NK-92 (cell line): Measurements from ENCODE around the gene DNM1.
A peak's percentile ranks its signal among the peaks of the same experiment; 100 is the strongest.

Source experiments
- DNase-seq: peaks from one replicate; lab custom pipeline; 2025; ENCODE audit not compliant: unreplicated experiment; lab: John Stamatoyannopoulos, UW

DNM1 gene

DNA sequence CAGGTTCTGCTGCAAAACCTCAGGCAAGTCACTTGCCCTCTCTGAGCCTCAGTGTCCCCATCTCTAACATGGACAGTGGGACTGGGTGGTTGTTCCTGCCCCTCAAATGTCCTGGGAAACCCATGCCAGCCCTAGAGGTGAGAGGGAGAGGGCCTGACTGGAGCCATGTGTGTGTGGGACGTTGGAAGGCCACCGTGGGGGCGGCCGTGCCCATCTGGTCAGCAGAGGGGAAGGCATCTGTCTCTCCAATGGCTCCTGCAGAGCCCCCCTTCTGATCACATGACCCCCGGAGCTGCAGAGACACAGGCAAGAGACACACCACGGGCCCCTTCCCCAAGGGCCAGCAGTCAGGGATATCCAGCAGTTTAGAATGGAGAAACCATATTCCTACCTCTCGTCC, 1.7 kb downstream of the DNM1 start:
- no peak for DNase-seq

DNA sequence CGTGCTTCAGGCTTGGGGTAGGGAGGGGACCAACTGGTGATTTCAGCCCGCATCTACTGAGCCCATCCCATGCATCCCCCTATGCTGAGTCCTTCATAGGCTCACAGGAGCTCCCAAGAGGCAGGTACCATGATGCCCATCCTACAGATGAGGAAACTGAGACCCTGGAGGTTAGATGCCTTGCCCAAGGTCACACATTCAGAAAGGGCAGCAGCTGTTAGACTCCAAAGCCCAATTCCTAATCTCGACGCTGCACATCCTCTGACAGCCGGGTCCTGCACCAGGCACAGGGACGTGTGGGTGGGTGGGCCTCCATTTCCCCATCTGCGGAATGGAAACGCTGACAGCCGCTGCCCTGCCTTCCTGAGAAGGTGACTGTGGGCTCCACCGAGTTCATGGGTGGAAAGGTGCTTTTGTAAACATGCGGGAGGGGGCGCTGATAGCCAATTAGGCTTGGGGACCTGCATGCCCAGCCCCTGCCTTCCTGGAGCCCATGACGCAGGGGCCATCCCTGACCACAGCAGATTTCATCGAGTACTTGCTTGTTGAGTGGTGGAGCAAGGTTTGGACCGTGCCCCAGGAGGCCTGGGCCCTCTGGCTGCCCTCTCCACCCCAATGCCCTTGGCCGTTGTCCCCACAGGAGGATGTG, 2.2 kb downstream of the DNM1 start:
- DNase-seq: no peak

DNA sequence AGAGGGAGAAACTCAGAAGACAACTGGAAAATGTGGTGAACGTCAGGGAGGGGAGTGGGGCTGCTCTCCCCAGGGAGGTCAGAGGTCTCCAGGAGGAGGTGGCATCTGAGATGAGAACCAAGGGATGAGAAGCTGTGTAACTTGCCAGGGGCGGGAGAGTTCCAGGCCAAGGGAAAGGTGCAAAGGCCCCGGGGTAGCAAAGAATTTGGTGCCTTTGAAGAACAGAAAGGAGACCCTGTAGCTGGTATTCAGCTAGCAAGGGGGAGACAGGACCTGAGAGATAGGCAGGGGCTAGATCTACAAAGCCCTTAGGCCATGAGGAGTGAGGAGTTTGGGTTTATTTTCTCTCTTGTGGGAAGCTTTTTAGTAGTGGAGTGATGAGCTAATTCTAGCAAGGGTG, 3.3 kb downstream of the DNM1 start:
- no peak for DNase-seq

DNA sequence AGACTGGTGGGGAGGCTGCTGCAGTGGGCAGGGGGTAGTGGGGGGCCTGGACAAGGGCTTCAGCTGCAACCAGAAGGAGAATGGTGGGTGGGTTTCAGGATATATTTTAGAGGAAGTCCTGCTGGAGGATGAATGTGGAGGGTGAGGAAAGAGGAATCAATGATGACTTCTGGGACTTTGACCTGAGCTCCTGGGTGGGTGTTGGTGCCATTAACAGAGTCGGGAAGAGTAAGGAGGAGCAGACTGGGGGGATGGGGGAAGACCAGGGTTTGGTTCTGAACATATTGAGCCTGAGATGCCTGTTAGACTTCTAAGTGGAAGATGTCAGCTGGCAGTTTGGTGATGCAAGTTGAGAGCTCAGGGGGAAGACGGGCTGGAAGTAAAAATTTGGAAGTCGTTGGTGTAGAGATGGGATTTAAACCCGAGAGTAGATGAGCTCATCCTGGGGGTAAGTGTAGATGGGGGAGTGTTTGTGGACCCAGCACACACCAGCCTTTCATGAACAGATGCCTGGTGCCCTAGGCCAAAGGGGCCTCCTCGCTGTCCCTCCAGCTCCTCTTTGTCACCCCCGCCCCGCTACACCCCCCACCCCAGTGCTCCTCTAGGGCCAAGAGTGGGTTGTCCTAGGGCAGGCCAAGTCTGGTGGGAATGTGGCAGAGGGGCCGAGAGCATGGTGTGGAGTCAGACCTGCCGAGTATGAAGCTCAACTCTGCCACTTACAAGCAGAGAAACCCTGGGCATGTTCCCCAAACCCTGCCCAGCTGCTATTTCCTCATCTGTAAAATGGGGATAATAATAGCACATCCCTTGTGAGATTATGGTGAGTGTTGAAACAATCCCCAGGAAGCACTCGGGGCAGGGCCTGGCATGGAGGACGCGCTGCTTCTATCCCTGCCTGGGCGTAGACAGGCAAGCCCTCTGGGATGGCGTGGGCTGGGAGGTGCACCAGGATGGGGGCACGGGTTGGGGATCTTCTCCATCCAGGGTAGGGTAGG, 4.0 kb downstream of the DNM1 start:
- no peak for DNase-seq

DNA sequence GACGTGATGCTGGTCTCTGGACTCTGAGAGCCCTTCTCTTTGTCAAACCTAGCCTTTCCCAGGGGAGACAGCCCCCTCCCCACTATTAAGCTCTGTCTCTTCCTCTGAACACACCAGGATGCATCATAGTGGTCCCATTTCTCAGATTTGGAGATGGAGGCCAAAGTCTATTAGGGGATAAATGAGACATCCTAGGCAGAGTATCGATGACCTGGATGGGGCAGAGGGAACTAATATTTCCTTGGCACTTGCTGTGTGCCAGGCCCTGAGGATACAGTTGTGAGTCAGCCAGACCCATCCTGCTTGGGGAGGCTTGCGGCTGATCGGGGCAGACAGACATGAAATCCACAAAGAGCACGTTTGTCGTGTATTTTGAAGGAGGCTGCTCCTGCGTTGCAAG, 5.2 kb downstream of the DNM1 start:
- DNase-seq: no peak

DNA sequence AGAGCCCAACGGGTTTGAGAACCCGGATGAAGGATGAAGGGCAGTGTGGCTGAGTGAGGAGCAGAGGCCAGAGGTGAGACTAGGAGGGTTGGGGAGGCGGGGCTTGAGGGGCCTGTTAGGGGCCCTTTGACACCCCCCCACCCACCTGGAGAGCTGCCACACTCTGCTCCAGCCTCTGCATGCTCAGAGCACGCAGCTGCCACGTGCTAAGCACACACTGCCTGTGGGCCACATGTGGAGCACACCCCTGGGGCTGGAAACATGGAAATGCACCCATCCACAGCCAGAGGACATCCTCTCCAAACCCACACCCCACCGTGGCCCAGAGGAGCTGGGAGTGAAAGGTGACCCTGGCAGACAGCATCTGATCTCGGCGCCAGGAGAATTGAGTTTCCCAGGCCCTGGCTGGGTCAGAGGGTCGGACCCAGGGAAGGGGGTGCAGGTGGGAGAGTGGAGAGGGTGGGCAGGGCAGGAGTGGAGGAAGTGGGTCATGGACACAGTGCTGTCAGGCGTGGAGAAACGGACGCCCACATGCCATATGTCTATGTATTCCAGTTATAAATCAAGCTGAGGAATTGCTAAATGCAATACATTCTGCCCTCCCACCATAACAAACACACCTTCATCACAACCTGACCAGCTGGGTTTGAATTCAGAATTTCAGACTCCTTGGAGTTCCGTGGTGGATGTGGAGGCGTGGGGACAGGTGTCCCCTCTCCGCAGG, 5.9 kb downstream of the DNM1 start:
- DNase-seq: no peak

DNA sequence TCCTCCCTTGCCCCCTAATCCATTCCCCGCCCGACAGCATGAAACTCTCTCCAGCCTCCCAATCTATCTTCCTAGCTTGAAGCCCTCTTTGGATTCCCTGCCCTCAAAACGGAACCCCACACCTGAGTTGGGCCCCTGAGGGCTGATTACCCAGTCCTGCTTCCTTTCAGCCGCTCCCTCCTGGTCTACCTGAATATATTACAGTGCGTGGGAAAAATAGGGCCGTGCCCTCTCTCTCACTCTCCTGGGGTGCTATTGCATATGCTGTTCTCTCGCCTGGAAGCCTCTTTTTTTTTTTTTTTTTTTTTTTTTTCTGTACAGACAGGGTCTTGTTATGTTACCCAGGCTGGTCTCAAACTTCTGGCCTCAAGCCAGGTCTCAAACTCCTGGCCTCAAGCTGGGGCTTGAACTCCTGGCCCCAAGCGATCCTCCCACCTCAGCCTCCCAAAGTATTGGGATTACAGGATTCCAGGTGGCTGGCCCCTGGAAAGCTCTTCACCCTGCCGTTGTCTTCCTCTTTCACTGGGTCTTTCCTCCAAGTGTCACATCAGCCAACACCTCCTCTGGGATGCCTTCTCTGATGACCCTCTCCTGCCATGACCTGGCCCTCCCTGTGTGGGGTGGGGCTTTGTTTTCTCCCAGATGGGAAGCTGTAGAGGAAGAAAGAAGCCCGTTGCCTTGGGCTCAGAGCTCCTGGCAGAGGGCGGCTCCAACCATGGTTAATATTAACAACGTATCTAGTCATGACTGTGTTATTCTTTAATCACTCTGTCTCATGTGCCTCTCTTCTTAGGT, 8.2 kb downstream of the DNM1 start:
- DNase-seq: no peak

DNA sequence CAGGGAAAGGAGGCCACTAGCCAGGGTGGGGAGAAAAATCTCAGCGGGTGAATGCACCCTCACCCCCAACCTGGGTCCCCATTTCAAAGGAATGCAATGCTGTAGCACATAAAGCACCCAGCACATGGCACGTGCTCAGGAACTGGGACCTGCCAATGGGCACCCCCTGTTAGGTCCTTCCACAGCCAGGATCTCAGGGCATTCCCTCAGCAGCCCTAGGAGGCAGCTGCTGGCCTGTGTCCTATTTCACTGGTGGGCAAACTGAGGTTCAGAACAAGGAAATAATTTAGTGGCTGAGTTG, 8.8 kb downstream of the DNM1 start:
- no peak for DNase-seq

DNA sequence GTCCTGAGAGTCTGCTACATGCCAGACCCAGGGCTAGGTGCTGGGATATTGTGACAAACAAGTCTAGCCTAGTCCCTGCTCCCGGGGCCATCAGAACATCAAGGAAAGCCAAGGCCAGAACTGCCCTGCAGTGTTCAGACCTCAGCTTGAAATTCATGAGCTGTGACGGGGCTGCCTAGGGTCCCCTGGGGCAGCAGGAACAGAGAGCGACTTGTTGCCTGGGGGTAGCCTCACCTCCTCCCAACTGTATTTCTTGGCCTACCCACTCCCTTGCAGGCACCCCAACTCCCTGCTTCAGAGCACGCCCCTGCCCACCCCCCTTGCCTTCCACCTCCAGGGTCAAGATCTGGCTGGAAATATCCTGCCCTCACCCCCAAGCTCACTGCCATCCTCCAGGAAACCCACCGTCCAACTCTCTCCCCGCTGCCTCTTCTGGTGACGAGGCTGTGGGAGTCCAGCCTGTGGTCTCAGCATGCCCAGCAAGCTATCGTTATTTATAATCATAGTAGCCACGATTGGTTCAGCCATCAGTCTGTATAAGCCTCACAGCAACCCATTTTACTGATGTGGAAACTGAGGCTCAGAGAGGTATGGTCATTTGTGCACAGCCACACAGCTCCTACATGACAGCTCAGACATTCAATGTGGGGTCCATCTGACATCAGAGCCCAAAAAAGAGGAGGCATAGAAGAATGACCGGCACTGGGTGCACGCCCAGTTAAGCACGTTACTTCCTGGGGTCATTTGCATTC, 10.7 kb downstream of the DNM1 start:
- no peak for DNase-seq

DNA sequence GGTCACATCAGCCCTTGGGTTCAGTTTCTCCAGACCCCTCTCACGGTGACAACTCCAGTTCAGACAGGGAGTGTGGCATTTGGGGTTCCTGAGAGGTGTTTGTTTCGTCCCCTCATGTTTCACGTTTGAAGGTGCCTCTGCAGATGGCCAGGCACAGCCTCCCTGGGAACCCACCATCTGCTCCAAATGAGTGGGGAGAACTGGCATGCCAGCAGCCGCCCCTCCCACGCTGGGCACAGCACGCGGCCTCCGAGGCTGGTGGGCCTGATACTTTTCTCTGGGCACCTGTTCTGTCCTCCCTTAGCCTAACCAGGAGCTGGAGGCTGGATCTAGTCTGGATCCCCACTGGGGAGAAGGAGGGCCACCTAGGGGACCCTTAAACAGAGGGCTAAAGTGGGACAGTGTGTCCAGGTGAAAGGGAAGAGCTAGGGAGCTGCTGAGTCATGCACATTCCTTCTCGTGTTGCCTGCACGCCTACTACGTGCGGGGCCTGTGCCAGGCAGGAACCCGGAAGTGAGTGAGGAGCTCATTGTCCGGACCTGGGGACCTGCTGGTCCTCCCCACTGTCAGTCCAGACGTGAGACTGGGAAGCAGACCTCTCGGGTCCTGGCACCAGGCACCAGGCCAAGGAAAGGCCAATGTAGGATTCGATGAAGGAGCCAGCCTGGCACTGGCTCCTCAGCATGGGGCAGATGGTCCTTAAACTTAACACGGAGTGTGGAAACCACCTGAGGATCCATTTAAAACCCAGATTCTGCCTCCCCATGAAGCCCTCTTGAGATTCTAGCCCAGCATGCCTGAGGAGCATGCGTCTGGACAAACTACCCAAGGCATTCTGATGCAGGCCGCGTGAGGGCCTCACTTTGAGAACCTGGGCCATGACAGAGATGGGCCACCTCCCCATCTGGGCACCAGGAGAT, 11.7 kb downstream of the DNM1 start:
- no peak for DNase-seq

DNA sequence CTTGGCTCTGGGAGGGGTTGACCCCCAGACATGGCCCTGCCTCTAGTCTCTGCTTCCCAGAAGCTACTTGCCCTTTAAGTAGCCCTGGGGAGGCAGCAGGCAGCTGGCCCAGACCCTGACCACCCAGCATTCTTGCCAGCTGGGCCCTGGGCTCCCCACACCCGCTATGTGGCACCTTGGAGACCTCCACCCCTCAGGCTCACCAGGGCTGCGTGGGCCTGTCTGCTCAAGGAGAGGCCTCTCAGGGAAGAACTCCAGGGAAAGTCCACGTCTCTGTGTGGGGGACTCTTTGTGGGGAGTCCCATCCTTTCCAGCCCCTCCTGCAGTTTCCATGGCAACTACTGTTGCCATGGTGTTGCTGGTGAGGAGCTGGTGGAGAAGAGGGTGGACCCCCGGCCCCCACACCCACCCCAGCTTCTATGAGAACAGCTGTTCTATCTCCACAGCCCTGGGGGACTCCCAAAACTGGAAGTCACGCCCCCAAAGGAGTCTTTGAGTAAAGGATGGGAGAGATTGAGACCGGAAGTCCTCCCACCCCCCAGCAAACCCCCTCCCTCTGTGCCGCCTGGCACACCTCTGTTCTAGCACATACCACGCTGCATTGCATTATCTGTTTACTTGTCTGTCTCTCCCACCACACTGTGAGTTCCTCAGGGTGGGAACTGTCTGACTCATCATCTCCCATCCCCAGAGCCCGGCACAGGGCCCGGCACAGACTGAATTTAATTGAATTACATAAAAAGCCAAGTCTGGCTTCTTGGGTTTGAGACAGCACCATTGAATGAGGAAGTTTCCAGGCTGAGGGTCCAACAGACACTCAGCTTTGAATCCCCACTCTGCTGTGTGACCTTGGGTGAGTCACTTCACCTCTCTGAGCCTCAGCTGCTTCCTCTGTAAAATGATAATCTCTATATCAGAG, 12.6 kb downstream of the DNM1 start:
- no peak for DNase-seq

DNA sequence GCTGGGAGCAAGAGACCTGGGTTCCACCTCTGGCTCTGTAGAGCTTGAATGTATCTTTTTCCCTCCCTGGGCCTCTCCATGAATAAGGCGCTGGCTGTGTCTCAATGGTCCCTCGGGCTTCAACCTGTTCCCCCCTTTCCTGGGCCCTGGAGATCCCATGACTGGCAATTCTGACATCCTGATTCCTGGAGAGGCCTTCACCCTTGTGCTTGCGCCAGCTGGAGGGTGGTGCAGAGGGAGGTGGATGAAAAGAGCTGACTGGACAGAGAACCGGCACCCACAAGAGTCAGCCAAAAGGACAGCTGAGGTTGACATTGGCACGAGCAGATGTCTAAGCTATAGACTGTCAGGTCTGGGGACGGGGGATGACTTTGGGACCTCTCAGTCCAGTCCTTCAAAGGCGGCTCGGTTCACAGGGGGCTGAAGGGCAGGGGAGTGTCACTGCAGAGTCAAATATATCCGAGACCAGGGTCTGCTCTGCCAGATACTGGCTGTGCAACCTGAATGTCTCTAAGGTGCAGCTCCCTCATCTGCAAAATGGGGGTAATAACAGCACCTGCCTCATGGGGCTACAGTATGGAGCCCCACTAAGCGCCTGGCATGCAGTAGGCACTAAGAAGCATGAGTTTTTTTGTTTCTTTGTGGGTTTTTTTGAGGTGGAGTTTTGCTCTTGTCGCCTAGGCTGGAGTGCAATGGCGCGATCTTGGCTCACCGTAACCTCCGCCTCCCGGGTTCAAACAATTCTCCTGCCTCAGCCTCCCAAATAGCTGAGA, 13.8 kb downstream of the DNM1 start:
- DNase-seq: no peak

DNA sequence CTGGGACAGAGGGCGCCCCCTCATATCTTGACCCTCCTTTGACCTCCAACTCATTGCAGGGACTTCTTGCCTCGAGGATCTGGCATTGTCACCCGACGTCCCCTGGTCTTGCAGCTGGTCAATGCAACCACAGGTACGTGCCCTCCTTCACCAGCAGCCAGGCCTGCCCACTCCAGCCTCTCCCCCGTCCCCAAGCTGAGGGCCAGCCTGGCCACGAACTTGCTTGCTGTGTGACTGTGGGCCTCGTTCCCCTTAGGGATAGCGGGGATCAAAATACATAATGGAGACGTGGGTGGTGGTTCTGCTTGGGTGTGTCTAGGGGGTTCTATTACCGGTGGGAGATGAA, 15.0 kb downstream of the DNM1 start:
- DNase-seq: no peak

DNA sequence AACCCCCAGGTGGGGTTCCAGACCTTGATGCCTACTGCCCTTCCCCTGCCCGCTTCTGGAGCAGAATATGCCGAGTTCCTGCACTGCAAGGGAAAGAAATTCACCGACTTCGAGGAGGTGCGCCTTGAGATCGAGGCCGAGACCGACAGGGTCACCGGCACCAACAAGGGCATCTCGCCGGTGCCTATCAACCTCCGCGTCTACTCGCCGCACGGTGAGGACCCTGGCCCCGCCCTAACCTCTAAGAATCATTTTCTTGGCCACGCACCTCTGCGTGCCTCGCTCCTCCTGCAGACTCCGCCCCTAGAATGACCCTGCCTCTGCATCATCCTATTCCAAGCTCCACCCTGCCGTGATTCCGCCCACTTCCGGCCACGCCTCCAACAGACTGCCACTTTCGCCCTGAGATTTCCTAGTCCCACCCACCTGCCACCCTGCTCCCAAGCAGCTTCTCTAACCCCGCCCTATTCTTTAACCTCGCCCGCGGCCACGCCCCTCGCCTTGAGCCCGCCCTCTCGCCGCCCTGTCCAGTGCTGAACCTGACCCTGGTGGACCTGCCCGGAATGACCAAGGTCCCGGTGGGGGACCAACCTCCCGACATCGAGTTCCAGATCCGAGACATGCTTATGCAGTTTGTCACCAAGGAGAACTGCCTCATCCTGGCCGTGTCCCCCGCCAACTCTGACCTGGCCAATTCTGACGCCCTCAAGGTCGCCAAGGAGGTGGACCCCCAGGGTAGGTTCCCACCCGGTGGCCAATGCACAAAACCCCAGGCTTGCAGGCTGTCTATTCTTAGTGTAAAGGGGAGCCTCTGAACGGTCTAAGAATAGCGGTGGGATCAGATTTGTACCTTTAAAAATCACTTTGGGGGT, 15.6 kb downstream of the DNM1 start:
- DNase-seq: peak; percentile 42

DNA sequence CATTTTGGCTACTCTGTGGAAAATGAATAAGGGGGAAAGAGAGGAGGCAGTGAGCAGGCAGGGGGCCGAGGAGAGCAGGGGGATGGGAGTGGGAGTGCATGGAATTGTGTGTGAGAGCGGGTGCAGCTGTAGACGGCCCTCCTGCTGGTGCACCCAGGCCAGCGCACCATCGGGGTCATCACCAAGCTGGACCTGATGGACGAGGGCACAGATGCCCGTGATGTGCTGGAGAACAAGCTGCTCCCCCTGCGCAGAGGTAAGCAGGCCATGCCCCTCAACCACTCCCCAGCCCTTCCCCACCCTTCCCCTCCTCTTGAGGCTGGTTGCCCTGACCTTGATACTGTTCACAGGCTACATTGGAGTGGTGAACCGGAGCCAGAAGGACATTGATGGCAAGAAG, 16.7 kb downstream of the DNM1 start:
- DNase-seq: no peak

DNA sequence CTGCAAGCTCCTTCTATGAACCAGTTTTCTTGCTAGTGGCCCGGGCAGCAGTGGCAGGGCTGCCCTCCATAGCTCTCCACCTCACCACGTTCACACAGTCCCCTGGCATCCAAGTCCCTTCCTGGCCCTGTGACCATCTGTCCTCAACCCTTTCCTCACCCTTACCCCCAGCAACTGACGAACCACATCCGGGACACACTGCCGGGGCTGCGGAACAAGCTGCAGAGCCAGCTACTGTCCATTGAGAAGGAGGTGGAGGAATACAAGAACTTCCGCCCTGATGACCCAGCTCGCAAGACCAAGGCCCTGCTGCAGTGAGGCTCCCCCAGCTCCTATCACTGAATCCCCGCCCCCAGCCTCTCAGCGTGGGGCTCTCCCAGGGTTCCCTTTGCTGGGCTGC, 18.8 kb downstream of the DNM1 start:
- DNase-seq: no peak
